ENCODE measurements around the gene ZC3H4. TPM values are rescaled to one million over a fixed set of nuclear protein-coding genes. Genes with fewer than 3 reads are reported as not detected.

ZC3H4 gene
- total and polyA plus RNA-seq, 9 of the 15 experiments (the other 6 are each of a cell fraction or from before 2014, with no cell fraction given), result 2.2 to 75.6 (median 18.3) TPM

- WGBS (ENCODE audit: insufficient coverage, low coverage, missing lambda C conversion rate), result 59% methylated on average over 6 of the region's 6 CpGs
- H3K27ac ChIP-seq (ENCODE audit: extremely low read depth, low read depth, low read length), result no peak overlapping the region
- CTCF ChIA-PET (ENCODE audit: low intra/inter-chr PET ratio), result no interaction called here
- intact Hi-C loops (cut with micrococcal nuclease), result no loop called here
- DNase-seq (ENCODE audit: extremely low read depth in 1 of 4, low spot score in 3 of 4), result no peak
- no peaks in the 10 kb centered on the region for H3K79me2 ChIP-seq (ENCODE audit: control insufficient read depth, insufficient read depth, low read length)
- no peak overlapping the region for H3K4me2 ChIP-seq (ENCODE audit: insufficient read depth, low read length)
- H4K20me1 ChIP-seq (replicated peaks; ENCODE audit: control insufficient read depth, insufficient read depth, low read length), result no peaks in the 10 kb centered on the region
- BruUV-seq (replicated peaks), result no TSS peak
- POLR2A ChIA-PET, result interaction anchor here (1.7 kb wide), 1 partner anchor 11 kb away, joined by 5 read pairs; the partner anchor contains the start of gene SAE1
- no peak overlapping the region for H3K9ac ChIP-seq (ENCODE audit: insufficient read depth in 1 of 2, low read depth in 2 of 2, low read length in 2 of 2)
- ATAC-seq, result no peak
- peak overlapping the region; percentile 68; the same call in 1 of the 2 replicates for H2AFZ ChIP-seq (ENCODE audit: low read depth, low read length)
- H3K9me1 ChIP-seq (ENCODE audit: control insufficient read depth, insufficient read depth, low read length), result no peaks in the 10 kb centered on the region
- in situ Hi-C loops (cut with MboI), result loop anchor here (10.0 kb wide), 1 partner anchor 266 kb away; the partner anchor contains the start of gene AP2S1
- H3K4me3 ChIP-seq, result no peak overlapping the region
- no peak for FAIRE-seq
- peaks cover 0 to 8% of the 10 kb centered on the region in 2 experiments; a peak in 3 of 5 replicates for H3K4me1 ChIP-seq (replicated peaks in 1 of 2; ENCODE audit: control insufficient read depth in 2 of 2, insufficient read depth in 2 of 2, low read length in 2 of 2)
- H3K27me3 ChIP-seq (ENCODE audit: control insufficient read depth in 2 of 2, insufficient read depth in 2 of 2, low read length in 2 of 2), result no peaks in the 10 kb centered on the region
- no peaks in the 10 kb centered on the region for H3K9me3 ChIP-seq (replicated peaks; ENCODE audit: control insufficient read depth, insufficient read depth, low read depth, low read length)
- H3K36me3 ChIP-seq (ENCODE audit: control insufficient read depth, insufficient read depth, low read length), result no peaks in the 10 kb centered on the region
- no peak for TF ChIP-seq ZNF133 (CRISPR knock-in tag; IDR thresholded peaks at IDR 0.05)
- no peak for TF ChIP-seq ATF1 (CRISPR knock-in tag; IDR thresholded peaks at IDR 0.05)
- TF ChIP-seq ATF1 (tag; IDR thresholded peaks at IDR 0.05), result no peak
- TF ChIP-seq SRSF7 (optimal IDR thresholded peaks at IDR 0.05; ENCODE audit: low read depth, low read length), result no peak
- TF ChIP-seq, protein P1, sequence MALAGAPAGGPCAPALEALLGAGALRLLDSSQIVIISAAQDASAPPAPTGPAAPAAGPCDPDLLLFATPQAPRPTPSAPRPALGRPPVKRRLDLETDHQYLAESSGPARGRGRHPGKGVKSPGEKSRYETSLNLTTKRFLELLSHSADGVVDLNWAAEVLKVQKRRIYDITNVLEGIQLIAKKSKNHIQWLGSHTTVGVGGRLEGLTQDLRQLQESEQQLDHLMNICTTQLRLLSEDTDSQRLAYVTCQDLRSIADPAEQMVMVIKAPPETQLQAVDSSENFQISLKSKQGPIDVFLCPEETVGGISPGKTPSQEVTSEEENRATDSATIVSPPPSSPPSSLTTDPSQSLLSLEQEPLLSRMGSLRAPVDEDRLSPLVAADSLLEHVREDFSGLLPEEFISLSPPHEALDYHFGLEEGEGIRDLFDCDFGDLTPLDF (CRISPR knock-in tag; IDR thresholded peaks at IDR 0.05), result no peak
- TF ChIP-seq CEBPB (tag; IDR thresholded peaks at IDR 0.05), result 0 out of 2 replicates have a peak, but pooled peaks have one; percentile 23
- no peak for TF ChIP-seq RHOXF2B (CRISPR knock-in tag; conservative IDR thresholded peaks at IDR 0.05)
- TF ChIP-seq CEBPG (CRISPR knock-in tag; IDR thresholded peaks at IDR 0.05), result 0 out of 2 replicates have a peak, but pooled peaks have one; percentile 17
- peak in 1 of 2 experiments; percentile 84; a peak in 2 of 4 replicates for TF ChIP-seq CEBPG (tag; conservative IDR thresholded peaks at IDR 0.05 in 1 of 2, IDR thresholded peaks at IDR 0.05 in 1 of 2)
- no peak for TF ChIP-seq ATF2 (CRISPR knock-in tag; IDR thresholded peaks at IDR 0.05)
- TF ChIP-seq CBX8 (IDR thresholded peaks at IDR 0.05; ENCODE audit: borderline replicate concordance, extremely low read depth, low read depth, low read length, poor library complexity, severe bottlenecking), result no peak
- no peak for TF ChIP-seq HIVEP1 (CRISPR knock-in tag; IDR thresholded peaks at IDR 0.05)
- no peak for TF ChIP-seq ZNF311 (CRISPR knock-in tag; IDR thresholded peaks at IDR 0.05)
- TF ChIP-seq, protein P2, sequence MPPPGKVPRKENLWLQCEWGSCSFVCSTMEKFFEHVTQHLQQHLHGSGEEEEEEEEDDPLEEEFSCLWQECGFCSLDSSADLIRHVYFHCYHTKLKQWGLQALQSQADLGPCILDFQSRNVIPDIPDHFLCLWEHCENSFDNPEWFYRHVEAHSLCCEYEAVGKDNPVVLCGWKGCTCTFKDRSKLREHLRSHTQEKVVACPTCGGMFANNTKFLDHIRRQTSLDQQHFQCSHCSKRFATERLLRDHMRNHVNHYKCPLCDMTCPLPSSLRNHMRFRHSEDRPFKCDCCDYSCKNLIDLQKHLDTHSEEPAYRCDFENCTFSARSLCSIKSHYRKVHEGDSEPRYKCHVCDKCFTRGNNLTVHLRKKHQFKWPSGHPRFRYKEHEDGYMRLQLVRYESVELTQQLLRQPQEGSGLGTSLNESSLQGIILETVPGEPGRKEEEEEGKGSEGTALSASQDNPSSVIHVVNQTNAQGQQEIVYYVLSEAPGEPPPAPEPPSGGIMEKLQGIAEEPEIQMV (tag; conservative IDR thresholded peaks at IDR 0.05; ENCODE audit: low read depth), result no peak
- no peak for TF ChIP-seq ZFP1 (CRISPR knock-in tag; IDR thresholded peaks at IDR 0.05)
- TF ChIP-seq DACH1 (IDR thresholded peaks at IDR 0.05; ENCODE audit: partially characterized antibody), result peak; percentile 45
- no peak for TF ChIP-seq CREB5 (CRISPR knock-in tag; IDR thresholded peaks at IDR 0.05)
These were observed 7.0 kb upstream of the ZC3H4 start for GRCh38 chr19:47120470-47121067.
